Putamen (tissue), 1 donor: Measurements from ENCODE around the gene ATP6V0B.

Experiments used
- DNase-seq: peaks from one replicate; pipeline ENCODE4 v3.0.0-alpha.2; 2016; ENCODE audit warnings: low spot score

The ATP6V0B gene

DNA sequence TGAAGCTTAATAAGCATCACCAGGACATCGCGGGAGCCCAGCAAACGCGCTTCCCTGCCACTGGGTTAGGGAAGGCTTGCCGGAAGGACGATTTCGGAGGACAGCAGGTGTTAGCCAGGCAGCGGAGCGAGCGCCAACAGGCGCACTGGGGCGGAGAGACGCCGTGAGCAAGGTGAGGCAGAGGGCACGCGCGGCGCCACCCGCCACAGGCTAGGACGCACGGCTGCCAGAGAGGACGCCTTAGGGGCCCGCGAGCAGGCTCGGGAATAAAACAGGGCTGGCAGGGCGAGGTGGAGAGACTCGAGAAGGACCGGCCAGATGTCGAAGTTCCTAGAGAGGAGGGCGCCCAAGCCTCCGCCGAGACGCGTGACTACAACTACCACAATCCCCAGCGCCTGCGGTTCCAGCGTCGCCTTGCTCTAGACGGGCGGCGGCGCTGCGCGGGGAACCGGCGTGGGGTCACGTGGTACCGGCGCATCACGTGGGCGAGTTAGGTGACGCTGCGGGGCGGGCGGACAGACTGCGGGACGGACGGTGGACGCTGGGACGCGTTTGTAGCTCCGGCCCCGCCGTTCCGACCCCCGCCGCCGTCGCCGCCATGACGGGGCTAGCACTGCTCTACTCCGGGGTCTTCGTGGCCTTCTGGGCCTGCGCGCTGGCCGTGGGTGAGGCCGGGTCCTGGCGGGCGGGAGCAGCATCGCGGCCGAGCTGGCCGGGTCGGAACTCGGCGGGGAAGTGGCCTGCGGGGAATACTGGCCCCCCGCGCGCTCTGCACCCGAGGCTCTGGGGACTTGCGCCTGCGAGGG, at the start of gene ATP6V0B:
ATP6V0B (plus strand) TSS at position 518 of the 806 bp plus-strand sequence; CDS start at position 599, 81 bp downstream.
- DNase-seq: peak; percentile 96

DNA sequence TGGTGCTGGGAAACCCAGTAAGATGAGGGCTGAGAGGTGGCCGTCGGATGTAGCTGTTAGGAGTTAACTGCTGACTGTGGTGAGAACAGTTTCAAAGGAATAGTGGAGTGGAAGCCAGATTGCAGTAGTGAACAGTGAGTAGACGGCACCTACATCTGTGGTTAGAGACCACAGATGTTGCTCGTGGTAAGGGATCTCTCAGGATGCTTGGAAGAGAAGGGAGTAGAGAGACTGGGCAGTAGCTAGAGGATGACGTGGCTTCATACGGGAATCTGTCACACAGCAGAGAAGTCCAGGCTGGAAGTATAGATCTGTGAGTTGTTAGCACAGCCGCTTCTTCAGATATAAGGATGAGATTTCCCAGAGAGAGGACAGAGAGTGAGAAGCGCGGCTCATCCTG, 48.9 kb upstream of the ATP6V0B start:
- DNase-seq: no peak

DNA sequence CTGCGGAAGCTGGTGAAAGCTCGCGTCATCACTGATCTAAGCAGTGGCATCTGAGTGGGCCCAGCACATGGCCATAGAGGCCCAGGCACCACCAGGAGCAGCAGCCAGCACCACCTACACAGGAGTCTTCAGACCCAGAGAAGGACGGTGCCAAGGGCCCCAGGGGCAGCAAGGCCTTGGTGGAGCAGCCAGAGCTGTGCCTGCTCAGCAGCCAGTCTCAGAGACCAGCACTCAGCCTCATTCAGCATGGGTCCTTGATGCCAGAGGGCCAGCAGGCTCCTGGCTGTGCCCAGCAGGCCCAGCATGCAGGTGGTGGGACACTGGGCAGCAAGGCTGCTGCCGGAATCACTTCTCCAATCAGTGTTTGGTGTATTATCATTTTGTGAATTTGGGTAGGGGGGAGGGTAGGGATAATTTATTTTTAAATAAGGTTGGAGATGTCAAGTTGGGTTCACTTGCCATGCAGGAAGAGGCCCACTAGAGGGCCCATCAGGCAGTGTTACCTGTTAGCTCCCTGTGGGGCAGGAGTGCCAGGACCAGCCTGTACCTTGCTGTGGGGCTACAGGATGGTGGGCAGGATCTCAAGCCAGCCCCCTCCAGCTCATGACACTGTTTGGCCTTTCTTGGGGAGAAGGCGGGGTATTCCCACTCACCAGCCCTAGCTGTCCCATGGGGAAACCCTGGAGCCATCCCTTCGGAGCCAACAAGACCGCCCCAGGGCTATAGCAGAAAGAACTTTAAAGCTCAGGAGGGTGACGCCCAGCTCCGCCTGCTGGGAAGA, 44.4 kb upstream of the ATP6V0B start:
- no peak for DNase-seq

DNA sequence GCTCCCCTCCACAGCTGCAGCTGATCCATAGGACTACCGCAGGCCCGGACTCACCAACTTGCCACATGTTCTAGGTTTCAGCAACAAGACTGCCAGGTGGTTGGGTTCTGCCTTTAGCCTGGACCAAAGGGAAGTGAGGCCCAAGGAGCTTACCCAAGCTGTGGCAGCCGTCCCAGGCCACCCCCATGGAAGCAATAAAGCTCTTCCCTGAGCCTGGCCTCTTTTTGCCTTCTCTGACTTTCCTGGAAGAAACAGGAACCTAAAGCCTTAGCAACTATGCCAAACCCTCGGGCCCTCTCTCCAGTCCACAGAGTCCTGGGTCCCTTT, 43.8 kb upstream of the ATP6V0B start:
- no peak for DNase-seq

DNA sequence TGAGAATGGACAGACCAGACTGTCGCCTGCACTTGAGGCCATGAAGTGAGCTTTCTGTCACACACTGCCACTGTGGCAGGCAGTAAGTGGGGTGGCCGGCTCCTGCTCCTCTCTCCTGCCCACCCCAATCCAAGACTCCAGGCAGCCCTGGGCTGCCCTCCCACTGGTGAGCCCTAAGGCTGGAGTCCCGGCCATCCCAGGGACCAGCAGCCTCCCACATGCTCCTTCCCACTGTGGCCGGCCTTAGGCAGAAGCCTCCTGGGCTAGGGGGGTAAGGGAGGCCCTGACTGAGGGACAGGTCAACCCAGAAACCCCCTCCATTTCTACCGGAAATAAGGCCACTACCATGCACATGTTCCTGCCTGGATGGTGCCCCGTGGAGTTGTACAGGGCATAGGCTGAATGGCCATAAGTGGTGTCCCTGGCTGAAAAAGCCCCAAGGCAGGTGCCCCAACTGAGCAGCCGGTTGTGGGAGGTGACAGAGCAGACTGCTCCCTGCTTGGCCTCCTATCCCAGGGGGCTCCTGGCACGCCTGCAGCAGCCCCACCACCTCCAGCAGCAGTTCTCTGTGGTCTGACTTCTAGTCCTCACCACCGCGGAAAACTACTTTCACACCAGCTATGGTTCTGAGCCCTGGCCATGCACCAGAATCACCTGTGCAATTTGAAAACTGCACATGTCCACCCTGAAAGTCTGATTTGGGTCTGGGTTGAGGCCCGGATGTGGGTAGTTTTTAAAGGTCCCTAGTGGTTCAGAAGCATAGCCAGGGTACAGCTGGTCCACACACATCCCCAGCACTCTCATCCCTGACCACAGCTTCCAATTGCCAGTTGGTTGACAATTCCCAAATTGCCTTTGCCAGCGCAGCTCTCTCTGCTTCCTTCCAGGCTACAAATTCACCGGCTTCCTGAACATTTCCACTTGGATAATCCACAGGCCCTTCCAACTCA, 42.8 kb upstream of the ATP6V0B start:
- no peak for DNase-seq

DNA sequence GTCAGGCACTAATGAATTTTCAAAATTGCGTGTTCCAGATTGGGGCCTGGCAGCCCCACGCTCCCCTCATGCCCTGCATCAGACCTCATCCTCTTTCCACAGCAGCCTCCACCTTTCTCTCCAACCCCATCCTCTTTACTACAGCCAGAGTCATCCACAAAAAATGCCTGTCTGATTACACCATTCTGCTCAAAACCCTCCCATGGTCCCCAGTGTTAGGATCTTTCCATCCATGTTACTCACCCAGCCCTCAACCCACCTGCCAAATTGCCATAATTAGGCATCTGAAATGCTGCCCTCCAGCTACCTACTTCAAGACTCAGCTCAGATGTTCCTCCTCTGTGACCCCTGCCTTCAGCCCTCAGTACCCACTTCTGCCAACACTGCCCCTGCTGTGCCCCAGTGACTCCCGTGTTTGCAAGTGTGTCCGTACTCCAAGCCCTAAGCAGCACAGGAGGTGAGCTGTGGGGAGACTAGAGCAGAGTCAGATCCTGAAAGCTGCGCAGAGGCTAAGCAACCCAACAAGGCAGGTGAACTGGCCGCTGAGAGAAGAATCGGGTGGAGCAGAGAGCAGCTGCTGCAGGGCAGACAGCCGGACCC, 41.9 kb upstream of the ATP6V0B start:
- no peak for DNase-seq

DNA sequence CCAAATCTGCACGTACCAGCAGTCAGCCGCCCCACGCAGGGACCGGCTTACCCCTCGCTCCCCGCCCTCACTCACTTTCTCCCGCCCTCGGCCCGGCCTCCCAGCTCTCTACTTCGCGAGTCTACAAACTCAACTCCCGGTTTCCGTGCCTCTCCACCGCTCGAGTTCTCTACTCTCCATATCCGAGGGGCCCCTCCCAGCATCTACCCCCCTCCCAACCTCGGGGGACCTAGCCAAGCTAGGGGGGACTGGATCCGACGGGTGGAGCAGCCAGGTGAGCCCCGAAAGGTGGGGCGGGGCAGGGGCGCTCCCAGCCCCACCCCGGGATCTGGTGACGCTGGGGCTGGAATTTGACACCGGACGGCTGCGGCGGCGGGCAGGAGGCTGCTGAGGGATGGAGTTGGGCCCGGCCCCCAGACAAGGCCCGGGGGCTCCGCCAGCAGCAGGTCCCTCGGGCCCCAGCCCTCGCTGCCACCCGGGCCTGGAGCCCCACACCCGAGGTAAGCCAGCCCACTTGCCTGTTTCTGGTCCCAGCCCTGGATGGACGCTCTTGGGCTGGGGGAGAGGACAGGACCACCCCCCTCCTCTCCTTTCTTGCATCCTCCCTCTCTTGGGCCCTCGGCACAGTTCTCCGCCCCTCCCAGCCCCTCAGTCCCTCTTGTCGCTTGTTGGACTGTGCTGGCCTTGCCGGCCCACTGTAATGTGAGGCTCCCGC, 41.2 kb upstream of the ATP6V0B start, which contains the start of gene ARTN:
ARTN (plus strand) TSS at position 416 of the 715 bp plus-strand sequence. CDS start 1,856 bp downstream, outside the sequence.
- no peak for DNase-seq

DNA sequence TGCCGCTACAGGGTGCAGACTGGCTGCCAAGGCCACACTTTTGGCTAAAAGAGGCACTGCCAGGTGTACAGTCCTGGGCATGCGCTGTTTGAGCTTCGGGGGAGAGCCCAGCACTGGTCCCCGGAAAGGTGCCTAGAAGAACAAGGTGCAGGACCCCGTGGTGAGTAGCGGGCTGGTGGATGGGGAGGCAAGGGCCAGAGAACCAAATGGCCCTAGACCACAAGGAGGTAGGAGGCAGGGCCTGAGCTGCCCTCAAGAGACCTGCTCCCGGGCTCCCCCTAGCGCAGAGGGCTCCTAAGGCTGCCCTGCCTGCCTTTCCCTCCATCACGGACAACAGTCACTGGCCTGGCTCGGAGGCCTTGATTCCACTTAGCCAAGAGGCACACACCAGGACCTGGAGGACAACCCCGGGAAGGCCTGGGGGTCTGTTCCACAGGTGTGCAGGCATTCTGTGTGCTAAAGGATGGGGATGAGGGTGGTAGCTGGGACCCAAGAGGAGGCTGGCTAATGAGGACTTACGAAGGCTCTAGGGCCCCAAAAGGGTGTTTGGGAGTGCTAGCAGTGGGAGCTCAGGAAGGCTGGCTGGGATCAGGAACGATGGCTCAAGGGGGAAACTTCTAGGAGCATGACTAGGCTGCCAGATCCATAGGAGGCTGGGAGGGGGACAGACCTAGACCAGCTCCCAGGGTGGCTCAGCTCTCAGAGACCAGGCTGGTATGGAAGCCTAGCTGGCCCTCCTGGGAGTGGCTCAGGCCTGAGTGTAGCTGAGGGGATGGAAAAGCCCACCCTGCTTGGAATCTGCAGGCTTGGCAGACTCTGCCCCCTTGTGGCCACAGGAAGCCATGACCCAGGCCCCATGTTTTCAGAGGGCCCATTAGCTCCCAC, 40.4 kb upstream of the ATP6V0B start:
- DNase-seq: no peak

DNA sequence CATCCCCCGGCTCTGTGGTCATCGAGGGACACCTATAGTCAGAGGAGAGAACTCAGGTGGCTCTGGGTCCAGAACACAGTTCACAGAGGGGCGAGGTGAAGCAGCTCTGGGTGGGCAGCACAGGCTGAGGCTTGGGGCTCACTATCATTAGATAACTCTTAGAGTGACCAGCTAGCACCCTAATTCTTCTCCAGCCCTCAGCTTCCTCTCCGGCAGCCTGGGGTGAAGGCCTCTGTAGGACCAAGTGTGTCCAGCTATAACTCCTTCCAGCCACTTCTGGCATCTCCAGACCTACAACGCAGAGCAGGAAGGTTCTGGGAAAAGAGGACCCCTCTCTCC, 39.8 kb upstream of the ATP6V0B start:
- DNase-seq: no peak

DNA sequence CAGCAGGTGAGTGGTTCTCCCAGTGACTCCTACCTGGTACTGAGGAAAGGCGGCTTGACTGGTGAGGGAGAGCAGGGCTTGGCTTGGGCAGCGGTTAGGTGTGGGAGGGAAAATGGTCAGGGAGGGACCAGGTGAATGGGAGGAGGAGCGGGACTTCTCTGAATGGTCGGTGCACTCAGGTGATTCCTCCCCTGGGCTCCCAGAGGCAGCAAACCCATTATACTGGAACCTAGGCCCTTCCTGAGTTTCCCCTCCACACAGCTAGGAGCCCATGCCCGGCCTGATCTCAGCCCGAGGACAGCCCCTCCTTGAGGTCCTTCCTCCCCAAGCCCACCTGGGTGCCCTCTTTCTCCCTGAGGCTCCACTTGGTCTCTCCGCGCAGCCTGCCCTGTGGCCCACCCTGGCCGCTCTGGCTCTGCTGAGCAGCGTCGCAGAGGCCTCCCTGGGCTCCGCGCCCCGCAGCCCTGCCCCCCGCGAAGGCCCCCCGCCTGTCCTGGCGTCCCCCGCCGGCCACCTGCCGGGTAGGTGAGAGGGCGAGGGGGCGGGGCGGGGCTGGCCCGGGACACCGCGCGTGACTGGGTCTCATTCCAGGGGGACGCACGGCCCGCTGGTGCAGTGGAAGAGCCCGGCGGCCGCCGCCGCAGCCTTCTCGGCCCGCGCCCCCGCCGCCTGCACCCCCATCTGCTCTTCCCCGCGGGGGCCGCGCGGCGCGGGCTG, 38.9 kb upstream of the ATP6V0B start:
- DNase-seq: no peak

DNA sequence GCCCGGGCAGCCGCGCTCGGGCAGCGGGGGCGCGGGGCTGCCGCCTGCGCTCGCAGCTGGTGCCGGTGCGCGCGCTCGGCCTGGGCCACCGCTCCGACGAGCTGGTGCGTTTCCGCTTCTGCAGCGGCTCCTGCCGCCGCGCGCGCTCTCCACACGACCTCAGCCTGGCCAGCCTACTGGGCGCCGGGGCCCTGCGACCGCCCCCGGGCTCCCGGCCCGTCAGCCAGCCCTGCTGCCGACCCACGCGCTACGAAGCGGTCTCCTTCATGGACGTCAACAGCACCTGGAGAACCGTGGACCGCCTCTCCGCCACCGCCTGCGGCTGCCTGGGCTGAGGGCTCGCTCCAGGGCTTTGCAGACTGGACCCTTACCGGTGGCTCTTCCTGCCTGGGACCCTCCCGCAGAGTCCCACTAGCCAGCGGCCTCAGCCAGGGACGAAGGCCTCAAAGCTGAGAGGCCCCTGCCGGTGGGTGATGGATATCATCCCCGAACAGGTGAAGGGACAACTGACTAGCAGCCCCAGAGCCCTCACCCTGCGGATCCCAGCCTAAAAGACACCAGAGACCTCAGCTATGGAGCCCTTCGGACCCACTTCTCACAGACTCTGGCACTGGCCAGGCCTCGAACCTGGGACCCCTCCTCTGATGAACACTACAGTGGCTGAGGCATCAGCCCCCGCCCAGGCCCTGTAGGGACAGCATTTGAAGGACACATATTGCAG, 38.2 kb upstream of the ATP6V0B start:
- DNase-seq: no peak

DNA sequence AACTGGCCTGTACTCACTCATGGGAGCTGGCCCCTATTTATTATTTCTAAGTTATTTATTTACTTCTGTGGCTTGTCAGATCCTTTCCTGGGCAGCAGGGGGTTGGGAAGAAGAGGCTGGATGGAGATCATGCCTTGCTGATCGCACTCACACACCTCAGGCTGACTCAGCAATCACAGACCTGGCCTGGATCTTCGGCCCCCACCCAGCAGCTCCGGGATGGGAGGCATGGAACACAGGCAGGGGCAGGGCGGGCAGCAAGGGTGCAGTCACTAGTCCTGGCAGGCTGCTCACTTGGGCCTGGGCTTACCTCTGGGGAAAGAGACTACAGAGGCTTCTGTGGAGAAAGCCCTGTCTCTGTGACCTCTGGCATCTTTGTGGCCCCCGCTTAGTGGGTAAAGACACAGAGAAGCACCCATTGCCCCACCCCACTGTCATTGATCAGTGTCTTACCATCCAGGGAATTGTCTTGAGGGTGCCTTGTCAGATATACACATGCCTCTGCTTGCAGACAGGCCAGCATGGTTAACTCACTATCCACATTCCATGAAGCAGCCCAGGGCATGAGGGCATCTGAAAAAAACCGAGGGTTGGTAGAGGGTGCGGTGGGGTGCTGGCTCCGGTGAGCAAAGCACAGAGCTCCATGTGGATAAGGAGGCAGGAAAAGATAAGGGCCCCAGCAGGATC, 37.4 kb upstream of the ATP6V0B start:
- DNase-seq: no peak

DNA sequence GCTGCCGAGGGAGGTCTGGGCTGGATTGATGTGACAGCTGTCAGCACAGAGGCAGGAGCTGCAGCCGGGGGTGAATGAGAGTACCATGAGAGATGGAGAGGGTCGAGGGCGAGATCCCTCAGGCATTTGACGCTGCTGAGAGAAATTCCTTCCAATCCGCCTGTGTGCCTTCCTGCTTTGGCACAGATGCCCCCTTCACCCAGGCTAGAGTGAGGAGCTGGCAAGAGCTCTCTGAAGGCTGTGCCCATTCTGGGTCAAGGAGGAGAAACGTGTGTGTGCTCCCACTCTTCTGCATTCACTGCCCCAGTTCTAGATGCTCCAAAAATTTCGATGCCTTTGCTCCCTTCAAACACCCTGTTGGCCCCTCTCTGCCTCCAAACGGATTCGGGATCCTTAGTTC, 36.4 kb upstream of the ATP6V0B start:
- DNase-seq: no peak

DNA sequence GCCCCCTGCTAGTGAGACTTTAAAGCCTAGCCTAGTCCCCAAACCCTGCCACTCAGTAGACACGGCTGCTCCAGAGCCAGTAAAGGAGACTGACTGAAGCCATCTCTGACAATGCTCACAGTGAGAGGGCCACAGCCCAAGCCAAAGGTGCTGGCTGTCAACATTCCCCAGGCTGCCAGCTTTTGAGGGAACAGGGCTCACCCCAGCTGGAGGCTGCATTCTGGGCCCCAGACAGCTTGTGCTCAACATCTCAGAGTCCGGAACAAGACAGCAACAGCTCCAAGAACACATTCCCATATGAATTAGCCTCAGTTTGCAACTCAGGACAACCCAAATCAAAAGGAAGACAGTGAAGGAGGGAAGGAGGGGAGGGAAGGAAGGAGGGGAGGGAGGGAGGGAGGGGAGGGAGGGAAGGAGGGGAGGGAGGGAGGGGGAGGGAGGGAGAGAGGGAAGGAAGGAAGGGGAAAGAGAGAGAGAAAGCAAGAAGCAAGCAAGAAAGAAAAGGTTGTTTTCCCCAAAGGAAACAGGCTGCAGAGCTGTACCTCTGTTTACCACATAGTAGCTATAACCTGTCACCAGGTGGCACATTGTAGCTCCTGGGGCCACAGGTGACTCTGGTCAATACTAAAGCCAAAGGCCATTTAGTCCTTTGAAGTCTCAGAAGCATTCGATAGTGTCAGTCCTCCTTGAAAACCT, 35.7 kb upstream of the ATP6V0B start:
- DNase-seq: no peak

DNA sequence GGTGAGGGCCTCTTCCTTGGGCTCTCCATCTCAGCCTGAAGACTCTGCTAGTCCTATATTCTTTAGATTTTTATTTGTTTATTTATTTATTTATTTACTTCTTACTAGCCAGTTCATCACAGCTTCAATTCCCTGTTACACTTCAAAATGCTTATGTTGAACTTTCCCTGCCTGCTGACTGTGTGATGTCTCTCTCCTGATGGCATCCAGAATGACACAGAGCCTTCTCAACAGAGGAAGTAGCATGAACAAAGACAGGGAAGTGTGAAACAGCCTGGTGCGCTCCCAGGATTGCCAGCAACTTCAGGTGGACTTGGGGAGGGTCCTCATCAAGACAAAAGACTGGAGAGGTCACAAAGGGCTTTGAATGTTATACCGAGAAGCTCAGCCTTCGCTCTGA, 32.3 kb upstream of the ATP6V0B start:
- DNase-seq: no peak

DNA sequence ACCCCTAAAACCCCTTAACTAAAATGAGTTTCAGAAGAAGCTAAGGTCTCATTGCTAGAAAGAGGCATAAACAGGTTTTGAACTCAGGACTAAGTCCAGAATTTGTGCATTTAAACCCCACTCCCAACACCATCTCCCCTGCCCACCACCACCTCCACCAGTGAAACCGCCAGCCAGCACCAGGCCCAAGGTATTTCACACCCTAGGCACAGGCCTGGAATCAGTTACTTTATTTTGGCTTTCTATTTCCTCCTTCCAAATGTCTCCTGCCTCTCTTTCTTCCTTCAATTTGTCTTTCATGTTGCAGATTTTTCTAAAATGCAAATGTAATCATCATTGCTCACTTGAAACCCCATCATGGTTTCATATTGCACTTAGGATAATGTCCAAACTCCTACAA, 29.9 kb upstream of the ATP6V0B start:
- DNase-seq: no peak

DNA sequence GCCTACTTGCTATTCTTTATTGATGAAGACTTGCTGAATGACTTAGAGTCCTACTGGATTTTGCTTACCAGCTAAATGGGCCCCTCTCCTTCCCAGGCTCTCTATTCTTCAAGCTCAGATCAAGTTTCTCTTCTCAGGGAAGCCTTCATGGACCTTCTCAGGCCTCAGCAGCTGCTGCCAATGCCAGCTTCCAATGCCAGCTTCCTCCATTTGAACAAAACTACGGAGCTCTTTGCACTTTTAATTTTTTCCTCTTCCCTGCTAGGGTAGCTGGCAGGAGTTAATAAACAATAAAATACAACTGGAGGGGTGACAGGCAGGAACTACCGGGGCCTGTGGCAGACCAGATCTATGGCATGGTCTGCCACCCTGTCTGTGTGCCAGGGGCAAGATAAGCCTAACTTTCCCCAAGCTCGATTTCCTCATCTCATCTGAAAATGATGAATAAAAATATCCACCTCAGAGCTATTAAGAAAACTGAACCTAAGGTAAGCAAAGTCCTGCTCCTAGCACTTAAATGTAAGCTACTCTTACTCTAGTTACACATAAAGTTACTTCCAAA, 29.0 kb upstream of the ATP6V0B start:
- DNase-seq: no peak
